GM12892 (cell line): ENCODE measurements around the gene PF4V1.
"Not testable (repeated sequence)": the region's sequence is repeated elsewhere in the genome, so short reads cannot be mapped to it uniquely, and the experiment has no call there.

ENCODE experiments used
- DNase-seq: peaks from one replicate; pipeline ENCODE4 v3.0.0; 2011; ENCODE audit not compliant: insufficient read length
- FAIRE-seq: peaks from 2 replicates; lab custom pipeline; 2011; peaks lifted over from hg19 to GRCh38; lab: Jason Lieb, UNC
- POLR2A ChIP-seq: IDR thresholded peaks from 2 replicates; pipeline ENCODE4 v1.6.1; 2011; ENCODE audit warnings: low read depth, low read length, control low read depth
- POLR2AphosphoS5 ChIP-seq: IDR thresholded peaks from 2 replicates; pipeline ENCODE4 v1.6.1; 2011; ENCODE audit warnings: low read depth, low read length, control low read depth
- TAF1 ChIP-seq: IDR thresholded peaks from 2 replicates; pipeline ENCODE4 v1.6.1; 2011; ENCODE audit warnings: low read depth, mild to moderate bottlenecking, control low read depth, low read length, borderline replicate concordance

PF4V1 gene

DNA sequence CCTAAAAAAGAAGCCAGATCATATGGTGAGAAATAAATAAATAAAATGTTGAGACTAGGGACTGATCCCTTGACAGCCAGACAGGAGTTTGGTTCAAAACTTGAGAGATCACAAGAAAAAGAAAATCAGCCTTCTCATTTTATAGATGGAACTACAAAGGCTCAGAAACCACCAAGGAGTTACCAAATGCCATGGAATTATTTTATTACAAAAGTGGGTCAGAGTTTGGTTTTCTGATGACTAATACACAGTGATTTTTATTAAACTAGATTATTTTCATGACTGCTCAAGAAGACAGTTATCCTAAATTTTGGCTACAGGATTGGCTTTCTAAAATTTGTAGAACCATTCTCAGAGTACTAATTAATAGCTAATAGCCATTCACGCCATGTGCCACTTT lies 22.3 kb downstream of the PF4V1 start:
- no peak for DNase-seq
- FAIRE-seq: no peak
- no peak for TF ChIP-seq TAF1
- TF ChIP-seq POLR2AphosphoS5: no peak
- no peak for TF ChIP-seq POLR2A

DNA sequence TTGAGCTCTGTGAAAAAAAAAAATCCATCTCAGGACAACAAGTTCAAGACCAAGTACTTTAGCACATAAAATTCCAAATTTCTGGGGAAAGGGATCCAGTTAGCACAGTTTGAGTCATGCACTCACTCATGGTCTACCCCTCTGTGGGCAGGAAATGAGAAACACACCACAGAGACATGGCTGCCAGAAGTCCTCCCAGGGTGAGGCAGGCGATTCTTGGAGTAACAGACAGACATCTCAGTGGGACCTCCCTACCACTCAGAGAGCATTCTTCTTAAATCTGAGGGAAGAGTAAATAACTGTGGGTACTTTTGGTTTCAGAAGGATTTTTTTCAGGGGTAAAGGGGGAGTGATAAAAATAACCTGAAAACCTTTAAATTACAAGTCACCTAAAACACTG lies 30.2 kb downstream of the PF4V1 start:
- FAIRE-seq (no peak), DNase-seq (no peak)
- TF ChIP-seq TAF1: no peak

DNA sequence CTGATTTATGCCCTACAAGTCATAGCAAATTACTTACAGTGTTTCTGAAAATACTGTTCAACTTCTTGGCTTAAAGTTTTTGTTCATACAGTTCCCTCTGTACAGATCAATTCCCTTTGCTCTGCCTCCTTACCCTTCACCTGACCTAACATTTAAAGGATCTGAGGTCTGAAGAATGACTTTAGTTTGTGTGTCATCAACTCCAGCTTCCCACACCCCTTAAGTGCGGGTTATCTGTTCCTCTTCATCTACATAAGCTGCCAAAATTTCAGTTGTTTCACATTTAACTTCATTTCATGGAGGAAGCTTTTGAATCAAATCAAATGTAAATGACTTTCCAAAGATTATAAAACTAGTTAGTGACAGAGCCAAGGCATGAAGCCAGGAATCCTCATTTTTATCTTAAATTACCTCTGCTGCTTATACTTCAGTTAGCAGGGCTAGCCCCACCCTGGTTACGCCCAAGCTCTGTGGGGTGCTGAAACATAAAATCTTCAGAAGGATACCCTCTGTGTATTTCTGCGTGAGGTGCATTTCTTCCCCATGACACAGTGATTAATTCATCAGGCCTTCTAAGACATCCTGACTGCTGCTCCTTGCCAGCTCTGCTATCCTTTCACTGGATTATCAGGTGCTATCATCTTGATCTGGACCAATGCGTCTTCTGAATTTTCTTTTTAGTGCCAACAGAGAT lies 32.6 kb downstream of the PF4V1 start:
- TF ChIP-seq POLR2AphosphoS5: no peak
- TF ChIP-seq POLR2A: no peak
- TF ChIP-seq TAF1: no peak
- no peak for FAIRE-seq
- DNase-seq: no peak

DNA sequence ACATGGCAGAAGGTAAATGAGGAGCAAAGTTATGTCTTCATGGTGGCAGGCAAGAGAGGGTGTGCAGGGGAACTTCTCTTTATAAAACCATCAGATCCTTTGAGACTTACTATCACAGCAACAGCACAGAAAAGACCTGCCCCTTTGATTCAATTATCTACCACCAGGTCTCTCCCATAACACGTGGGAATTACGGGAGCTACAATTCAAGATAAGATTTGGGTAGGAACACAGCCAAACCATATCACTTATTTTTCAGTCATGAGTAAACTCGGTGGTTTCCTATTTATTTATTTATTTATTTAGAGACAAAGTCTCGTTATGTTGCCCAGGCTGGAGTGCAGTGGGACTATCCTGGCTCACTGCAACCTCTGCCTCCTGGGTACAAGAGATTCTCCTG lies 38.2 kb downstream of the PF4V1 start:
- DNase-seq (no peak), FAIRE-seq (no peak)
- no peak for TF ChIP-seq POLR2A

DNA sequence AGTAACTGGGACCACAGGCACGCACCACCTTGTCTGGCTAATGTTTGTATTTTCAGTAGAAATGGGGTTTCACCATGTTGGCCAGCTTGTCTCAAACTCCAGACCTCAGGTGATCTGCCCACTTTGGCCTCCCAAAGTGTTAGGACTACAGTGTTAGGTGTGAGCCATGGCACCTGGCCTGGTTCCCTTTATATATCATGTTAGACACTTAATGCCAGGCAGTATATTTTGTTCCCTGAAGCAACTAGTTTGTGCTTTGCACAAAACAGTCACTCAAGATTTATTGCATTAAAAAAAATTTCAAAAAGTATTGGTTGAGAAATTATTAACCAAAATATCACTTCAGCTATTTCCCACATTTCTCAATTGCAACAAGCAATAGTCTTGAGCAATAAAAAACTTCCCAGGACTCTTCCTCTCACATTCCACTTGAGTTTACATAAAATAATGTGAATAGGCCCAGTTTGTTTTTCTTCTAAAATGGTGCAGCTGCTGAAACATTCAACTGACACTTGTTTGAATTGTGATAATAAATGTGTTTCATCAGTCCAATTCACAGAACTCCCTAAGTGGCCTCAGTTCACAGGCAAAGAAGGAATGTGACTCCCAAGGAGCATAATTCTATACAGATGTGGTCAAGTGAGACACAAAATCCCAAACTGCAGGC lies 38.8 kb downstream of the PF4V1 start:
- FAIRE-seq (no peak), DNase-seq (no peak)

DNA sequence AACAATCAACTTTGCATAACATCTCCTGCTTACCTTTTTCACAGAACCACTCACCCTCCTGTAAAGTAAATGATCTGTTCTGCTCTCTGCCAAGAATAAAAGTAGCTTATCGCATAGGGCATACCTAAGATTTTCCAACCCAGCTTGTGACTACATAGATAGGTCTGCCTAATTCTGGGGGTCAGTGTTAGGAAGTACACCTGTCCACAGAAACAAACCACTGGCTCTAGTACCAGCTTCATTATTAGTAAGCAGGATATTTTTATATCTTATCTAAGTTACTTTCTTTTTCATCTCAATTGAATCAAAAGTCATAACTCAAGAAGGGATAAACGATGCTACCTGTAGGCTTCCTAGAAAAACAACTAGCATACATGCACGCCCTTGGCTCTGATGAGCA lies 39.9 kb downstream of the PF4V1 start:
- no peak for TF ChIP-seq TAF1
- DNase-seq (no peak), FAIRE-seq (no peak)

More for the DNA sequence above, 38.8 kb downstream of the PF4V1 start:
- TF ChIP-seq TAF1: no peak

DNA sequence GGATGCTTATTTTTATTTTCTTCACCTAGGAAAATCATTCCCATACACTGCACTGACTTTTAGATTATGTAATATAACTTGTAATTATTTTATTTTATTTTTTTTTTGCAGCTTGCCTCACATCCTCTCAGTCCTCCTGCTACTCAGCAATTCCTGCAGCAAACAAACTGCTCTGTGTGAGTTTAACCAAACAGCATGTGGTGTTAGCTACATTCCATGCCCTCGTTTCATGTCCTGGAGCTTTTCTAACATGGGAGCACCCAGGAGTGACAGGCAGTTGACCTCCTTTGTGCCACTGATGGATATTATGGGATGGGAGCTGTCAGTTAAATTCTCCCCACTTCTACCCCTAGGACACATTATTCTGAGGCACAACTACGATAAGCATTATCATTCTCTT lies 40.9 kb downstream of the PF4V1 start:
- FAIRE-seq: no peak
- DNase-seq: no peak
- no peak for TF ChIP-seq TAF1
- no peak for TF ChIP-seq POLR2AphosphoS5
- TF ChIP-seq POLR2A: no peak

DNA sequence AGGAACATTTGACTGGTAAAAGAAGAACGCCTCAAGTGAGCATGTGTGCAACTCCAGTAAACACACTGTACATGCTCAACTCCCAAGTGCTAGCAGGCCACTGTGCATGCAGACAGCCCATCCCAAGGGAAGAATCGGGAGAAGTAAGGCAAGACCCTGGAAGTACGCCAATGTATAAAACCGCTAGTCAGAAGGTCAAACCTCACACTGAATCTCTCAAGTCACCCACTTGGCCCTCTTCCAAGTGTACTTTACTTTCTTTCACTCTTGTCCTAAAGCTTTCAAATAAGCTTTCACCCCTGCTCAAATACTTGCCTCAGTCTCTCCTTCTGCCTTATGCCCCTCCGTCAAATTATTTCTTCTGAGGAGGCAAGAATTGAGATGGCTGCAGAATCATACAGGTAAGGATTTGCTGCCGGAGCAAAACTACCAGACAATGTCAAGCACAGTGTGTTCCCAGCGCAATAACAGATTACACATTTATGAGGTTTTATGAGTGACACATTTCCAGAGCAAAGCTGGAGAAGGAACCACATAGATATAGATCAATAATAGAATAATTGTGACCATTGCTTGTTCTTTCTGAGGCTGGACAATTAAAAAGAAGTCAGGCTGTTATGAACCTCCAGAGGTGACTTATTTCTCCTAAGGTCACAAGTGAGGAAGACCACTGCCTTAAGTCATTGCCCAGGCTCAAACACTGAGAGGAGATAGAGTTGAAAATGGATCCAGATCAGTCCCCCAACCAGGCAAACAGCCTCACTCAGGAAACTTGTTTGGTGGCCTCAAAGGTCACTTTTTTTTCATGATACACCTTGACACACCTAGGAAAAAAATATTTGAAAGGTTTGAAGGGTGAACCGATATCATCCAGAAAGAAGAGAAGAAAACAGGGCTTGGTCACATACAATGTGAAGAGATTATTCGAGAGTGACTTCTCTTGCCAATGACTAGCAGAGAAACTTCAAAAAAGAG lies 42.4 kb downstream of the PF4V1 start:
- no peak for TF ChIP-seq POLR2A
- no peak for TF ChIP-seq TAF1
- TF ChIP-seq POLR2AphosphoS5: no peak
- no peak for FAIRE-seq
- DNase-seq: no peak

DNA sequence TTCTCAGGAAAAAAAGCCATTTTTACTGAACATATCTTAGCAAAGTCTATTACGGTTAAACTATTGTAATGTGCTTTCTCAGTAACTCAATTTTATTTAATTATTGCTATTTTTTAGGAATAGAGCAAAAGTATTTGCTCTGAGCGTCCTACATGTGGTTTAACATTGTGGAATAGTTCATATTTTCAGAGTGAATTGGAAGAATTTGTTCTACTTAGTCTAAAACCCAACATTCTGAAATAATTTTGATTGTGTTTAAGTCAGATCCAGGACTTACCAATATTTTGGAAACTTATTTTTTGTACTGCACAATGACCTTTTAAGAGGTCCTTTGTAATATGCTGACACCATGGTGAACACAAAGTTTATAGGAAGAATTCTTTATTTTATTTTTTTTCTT lies 43.3 kb downstream of the PF4V1 start:
- FAIRE-seq (no peak), DNase-seq (no peak)
- TF ChIP-seq POLR2A (no peak), TAF1 (no peak), POLR2AphosphoS5 (no peak)

DNA sequence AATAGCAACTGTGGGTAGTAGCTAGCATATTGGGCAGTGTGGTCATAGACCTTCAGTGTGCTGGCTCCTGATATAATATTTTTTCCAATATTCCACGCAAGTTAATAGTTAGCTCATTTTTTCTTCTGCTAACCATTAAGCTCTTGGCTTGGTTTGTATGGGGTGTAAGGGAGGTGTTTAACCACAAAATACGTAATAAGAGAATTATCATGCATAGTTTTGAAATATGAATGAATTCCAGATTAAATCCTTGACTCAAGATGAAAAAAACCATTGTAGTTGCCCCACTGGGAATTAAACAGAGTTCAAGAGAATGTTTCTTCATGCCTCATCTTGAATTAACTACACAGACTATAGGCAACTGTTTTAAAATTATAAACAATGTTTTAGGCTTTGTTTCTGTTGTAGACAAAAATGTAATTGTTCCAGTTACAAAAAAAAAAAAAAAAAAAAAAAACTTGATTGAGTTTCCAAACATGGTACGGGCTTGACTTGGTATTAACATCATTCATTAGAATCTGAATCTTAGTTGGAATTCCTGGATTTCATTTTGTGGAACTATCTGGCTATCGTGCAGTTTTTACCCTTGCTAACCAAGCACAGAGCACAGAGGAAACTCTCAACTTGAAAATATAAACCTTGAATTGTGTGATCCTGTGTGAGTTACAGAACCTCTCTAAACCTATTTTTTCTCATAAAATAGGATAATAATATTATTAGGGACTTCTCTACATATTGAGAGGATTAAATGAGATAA lies 44.5 kb downstream of the PF4V1 start:
- no peak for DNase-seq
- FAIRE-seq: no peak
- TF ChIP-seq POLR2AphosphoS5: no peak
- TF ChIP-seq TAF1: no peak
- no peak for TF ChIP-seq POLR2A

DNA sequence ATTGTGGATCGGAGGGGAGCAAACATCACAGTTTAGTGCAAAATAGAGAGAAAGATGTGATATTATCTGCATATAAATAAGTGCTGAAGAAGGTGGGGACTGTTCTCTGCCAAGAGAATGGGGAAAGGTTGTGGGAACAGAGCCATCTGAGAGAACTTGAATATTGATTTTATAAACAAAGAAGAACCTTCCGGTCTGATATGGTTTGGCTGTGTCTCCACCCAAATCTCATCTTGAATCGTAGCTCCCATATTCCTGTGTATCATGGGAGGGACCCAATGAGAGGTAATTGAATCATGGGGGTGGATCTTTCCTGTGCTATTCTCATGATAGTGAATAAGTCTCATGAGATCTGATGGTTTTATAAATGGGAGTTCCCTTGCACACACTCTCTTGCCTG lies 46.2 kb downstream of the PF4V1 start:
- DNase-seq, FAIRE-seq: not testable (repeated sequence)
